GM19023 (cell line): ENCODE measurements around the gene CDH23.

Experiments used
- ATAC-seq: cut with Tn5 transposase; IDR thresholded peaks from one replicate; pipeline ENCODE4 v1.9.1; 2021; ENCODE audit warnings: mild to moderate bottlenecking, moderate library complexity; ENCODE audit not compliant: unreplicated experiment

CDH23 gene

DNA sequence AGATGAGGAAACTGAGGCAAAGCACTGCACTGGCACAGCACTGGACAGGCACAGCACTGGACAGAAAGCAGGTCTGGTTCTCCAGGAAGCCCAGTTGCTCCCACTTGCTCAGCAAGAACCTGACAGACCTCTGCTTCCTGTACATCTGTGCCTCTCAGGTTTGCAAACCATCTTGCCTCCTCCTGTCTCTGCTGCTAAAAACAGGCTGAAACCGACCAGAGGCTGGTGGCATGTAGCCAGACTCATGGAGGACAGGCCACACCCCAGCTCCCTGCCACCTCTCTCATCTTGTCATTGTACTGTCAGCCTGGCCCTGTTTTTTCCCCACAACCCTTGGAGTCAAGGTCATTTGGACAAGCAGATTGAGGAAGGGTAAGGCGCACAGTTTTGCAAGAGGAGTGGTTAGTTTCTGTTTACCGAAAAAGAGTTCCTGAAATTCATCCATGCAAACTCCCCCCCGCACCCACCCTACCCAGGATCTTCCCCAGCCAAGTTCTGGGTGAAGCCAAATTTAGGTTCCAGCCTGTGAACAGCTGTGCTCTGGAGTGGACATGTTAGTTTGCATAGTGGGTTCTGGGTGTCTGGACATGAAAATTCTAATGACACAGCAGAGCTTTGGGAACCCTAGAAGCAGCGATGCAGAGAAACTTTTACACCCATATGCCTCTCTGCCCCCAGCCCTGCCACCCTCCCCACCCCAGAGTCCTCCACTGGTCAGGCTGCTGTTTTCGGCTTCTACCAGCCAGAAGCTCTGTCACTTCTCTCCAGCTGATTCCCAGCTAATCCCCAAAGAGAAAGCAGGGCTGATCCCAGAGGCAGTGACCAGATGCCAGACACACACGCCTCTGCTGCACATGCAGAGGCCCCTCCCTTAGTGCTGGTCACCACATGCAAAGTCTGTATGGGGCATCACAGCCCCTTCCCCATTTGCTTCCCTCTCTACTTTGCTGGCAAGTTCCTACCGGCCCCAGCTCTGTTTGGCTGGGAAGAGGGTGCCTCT lies 331.3 kb downstream of the CDH23 start:
- ATAC-seq = peak; percentile 61

GRCh38 chr10:71729161-71729636 lies 332.5 kb downstream of the CDH23 start:
- ATAC-seq = no peak

- no peak for ATAC-seq
Measured at GRCh38 chr10:71731791-71732190, 335.1 kb downstream of the CDH23 start.

DNA sequence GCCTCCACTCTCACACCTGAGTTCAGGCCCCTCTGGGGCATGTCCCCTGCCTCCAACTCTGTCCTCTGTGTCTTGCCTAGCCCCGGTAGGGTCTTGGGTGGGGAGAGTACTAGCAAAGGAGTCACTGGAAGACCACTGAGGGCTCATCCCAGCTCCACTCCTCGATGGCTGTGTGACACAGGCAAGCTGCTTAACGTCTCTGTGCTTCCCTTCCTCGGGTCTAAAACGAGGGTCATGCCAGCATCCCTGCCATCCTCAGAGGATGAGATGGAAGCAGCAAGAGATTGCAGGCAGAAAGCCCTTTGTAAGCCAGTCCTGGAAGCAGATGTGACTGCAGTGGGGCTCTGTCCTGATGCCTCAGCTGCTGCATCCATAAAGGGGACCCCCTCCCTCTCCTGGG lies 338.1 kb downstream of the CDH23 start:
- no peak for ATAC-seq

DNA sequence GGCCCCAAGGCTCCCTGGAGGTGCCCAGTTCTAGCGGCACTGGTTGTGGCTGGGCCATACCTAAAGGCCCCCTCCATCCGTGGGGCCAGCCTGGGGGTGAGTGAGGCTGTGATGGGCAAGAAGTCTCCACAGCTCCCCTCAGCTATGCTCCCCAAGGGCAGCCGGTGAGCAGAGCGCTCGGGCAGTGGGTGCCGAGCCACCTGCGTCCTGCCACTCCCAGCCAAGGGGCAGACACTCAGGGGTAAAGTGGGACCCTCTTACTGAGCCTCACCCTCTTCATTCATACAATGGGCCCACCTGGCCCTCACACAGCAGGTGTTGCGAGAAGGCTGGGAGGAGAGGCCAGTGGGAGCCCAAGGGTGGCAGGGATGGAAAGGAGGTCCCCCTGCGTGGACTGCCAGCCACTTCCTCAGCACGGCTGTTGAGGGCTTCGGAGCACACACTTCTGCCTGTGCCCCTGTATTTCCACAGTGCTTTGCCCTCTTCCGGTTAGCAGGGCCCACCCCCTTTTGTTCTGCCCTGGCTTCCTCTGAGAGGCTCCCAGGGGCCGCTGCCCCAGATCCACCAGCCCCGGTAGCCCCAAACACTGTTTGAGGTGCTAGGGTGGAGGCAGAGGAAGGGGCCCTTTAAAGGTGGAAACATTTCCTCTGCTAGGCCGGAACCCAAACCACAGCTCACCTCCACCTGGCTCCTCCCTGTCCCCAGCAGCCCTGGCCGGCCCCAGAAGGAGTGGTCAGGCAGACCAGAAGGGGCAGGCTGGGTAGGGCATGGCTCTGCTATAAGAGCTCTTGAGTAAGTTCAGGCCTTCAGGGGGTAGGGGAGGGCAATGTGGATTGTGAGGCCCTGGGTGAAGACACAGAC lies 339.2 kb downstream of the CDH23 start:
- ATAC-seq = no peak

DNA sequence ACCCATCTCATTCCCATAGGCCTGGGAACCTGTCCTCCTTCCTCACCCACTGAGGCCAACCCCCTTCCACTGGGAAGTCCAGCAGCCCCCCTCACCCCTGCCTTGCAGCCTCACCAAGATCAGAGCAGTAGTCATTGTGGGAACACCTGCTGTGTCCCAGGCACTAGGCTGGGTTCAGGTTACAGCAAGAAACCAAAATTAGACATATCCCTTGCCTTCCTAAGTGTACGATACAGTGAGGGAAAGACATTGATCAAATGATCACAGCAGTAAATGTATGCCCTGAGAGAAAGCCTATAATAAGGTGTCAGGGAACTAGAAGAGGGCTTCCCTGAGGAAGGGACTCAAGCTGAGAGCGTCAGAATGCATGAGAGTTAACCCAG lies 339.8 kb downstream of the CDH23 start:
- no peak for ATAC-seq

DNA sequence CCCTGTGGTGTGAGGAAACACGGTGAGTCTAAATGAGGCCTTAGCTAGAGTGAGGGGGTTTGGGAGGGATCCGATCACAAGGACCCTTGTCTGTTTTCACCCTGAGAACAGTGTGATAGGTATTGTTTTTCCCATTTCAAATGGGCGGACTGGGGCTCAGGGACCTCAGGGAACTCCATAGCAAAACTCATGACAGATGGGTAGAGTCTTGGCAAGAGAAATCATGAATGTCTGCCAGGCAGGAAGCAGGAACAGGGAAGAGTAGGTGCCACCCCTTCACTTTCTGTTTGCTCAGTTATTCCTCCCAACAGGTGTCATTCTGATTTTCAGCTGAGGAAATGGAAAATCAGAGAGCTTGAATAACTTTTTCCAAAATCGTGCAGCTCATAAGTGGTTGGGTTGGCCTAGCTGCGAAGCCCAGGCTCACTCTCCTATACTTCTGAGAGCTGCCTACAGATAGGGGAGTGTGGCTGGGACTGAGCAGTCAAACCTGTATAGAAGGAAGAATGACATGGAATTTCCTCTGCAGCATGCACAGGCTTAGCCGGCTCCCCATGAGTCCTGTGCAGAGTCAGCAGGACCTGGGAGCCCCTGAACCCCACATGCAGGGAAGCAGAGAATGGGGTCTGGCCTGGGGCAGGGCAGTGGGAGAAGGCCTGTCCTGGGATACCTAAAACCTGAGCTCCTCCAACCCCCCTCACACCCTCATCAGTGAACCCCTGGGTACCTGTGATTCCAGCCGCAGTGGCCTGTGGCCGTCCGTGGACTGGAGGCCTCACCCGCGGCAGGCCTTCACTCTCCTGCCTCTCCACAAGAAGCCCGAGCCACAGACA lies 340.5 kb downstream of the CDH23 start:
- ATAC-seq = no peak

DNA sequence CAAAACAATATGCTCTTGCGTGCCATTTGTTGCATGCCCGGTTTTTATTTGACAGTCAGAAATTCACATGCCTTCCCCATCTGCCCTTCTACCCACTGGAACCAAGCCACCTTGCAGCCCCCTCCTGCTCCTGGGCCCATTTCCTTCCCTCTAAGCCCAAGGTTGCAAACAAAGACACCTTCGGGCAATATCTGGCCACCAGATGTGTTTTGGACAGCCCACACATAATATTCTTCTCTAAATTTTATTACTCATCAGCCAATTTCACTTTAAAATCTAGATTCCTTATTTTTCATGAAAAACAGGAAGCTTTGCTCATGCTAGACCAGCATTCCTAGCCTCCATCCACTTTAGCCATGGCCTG lies 341.1 kb downstream of the CDH23 start:
- ATAC-seq = no peak

DNA sequence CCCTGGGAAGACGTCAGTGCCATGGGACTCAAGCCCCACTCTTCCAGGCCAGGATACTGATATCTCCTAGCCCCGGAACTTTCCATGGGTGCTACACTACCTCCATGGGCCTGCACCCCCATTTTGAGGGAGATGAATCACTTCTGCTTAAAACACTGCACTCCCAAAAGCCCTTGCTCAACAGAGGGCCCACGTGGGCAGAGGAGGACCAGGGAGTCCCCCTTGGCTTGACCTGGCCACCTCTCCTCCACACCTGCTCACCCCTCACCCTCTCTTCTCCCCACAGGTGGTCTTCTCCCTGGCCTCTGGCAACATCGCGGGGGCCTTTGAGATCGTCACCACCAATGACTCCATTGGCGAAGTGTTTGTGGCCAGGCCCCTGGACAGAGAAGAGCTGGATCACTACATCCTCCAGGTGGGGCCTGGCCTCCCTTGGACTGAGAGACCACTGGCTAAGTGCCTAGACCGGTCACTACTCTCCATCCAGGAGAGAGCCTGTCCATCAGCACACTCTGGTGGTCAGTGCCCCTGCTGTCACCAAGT lies 342.7 kb downstream of the CDH23 start:
- ATAC-seq = no peak

DNA sequence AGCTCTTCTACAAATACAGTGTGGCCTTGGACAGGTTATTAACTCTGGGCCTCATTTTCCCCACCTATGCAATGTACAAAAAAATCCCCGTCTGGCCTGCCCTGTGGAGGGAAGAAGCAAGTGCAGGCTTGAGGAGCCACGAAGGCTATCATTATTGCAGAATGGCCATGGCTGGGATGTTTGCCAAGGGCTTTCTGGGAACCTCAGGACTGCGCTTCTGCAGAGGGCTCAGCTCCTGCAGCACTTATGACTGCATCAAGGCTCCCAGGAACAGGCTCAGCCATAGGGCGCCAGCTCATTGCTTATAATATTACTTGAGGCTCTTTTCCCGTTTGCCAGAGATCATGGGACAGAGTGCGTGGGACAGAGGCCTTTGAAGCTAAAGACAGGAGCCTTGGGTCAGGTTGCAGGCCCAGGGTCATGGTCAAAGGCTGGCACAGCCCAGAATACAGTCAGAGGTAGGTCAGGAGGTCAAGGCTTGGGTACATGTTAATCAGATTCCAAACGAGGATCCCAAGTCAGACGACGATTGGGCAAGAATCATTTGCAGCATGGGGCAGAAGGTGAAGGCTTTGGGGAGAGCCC lies 343.4 kb downstream of the CDH23 start:
- ATAC-seq = no peak

DNA sequence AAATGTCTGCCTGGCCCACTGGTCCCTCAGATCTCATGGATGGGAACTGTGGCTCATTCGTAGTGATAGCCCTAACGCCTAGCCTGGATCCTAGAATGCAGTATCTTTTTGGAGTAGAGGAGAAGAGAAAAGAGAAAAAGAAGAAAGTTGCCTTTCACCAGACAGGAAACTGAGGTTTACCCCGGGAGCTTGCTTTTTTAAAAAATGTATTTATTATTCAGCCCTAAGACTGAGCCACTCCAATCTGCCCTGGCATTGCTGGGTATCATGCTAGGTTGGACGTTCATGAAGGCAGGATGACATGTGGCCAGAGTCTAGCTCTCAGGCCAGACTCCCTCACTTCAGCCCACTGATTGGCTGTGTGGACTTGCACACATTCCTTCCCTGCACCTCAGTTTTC lies 344.3 kb downstream of the CDH23 start:
- no peak for ATAC-seq

- ATAC-seq = no peak
Measured at GRCh38 chr10:71741671-71742070, 345.0 kb downstream of the CDH23 start.

DNA sequence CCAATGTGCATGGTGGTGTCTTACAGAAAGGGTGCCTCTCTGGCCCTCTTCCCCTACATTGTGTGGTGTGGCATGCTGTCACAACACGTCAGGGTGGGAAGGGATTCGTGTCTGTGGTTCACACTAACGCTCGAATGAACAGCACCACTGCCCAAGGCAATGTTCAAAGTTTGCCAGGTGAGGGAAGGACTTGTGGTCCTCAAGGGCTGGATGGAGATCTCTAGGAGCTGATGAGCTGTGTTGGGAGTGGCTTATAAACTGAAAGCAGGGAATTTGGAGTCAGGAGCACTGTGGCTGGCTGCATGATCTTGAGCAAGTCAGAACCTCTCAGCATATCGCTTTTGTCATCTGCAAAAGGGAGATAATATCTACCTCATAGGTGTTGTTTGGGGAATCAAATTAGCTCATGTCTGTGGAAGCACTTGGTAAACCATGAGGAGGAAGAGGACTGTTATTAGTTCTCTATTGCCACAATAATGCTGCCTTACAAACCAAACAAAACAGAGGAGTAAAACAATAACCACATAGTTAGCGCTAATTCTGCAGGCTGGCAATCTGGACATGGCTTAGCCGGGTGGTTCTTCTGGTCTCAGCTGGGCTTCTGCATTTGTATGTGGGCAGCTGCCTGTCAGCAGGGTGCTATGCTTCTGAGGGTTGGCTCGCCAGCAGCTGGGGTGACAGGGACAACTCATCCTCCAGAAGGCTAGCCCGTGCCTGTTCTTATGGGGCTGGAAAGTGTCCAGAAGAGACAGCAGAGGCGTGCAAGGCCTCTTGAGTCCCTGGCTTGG lies 345.8 kb downstream of the CDH23 start:
- ATAC-seq = no peak

GRCh38 chr10:71743089-71743838 lies 346.5 kb downstream of the CDH23 start:
- ATAC-seq = no peak

DNA sequence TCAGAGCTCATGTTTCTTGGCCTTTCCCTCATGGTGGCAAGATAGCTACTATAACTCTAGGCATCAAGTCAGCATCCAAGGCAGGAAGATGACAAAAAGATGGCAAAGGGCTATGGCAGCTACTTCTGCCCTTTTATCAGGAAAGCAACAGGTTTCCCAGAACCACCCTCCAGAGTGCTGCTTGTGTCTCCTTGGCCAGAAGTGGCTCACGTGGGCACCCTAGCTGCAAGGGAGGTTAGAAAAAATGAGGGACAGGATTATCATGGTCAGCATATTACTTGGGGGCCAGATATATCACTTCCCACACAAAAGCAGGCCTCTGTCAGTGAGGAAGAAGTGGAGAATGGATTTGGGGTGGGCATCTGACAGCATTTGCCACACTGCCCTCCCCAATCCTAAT lies 347.1 kb downstream of the CDH23 start:
- ATAC-seq = no peak

- ATAC-seq = no peak
Measured at GRCh38 chr10:71744897-71745663, 348.4 kb downstream of the CDH23 start.

- ATAC-seq = no peak
Measured at GRCh38 chr10:71745664-71746250, 349.0 kb downstream of the CDH23 start.
